Tibial artery (tissue), 4 donors: Measurements from ENCODE around the gene SBF1.
"Not testable (repeated sequence)": the region's sequence is repeated elsewhere in the genome, so short reads cannot be mapped to it uniquely, and the experiment has no call there.

Source experiments
- DNase-seq, 2 donors: peaks; one replicate each; pipeline ENCODE4 v3.0.0-alpha.2; 2019
- H3K27ac ChIP-seq, 2 donors: fragments of 200-600 bp; sonication (generic) in 1 of 2; 1 replicate in 1 of 2; 2 replicates in 1 of 2; pipeline ENCODE4 v1.5.1; 2018 to 2019; ENCODE audit warnings: mild to moderate bottlenecking in 1 of 2
- H3K27me3 ChIP-seq, 2 donors: fragments of 200-600 bp; sonication (generic) in 1 of 2; one replicate each; pipeline versions ENCODE4 v1.5.1 to v1.6.0; 2016 to 2019
- H3K36me3 ChIP-seq, 3 donors: fragments of 200-600 bp; sonication (generic) in 2 of 3; one replicate each; pipeline ENCODE4 v1.5.1; 2016 to 2019; ENCODE audit warnings: mild to moderate bottlenecking in 2 of 3
- H3K4me1 ChIP-seq, 4 donors: fragments of 200-600 bp; sonication (generic) in 2 of 4; 1 replicate in 3 of 4; 2 replicates in 1 of 4; pipeline ENCODE4 v1.5.1; 2016 to 2019
- H3K4me3 ChIP-seq, 2 donors: fragments of 200-600 bp; sonication (generic) in 1 of 2; 1 replicate in 1 of 2; 2 replicates in 1 of 2; pipeline ENCODE4 v1.5.1; 2018 to 2019; ENCODE audit warnings: mild to moderate bottlenecking in 2 of 2
- H3K9me3 ChIP-seq, 3 donors: fragments of 200-600 bp; sonication (generic) in 1 of 3; one replicate each; pipeline ENCODE4 v1.5.1; 2016 to 2019
- intact Hi-C: fragments of 100-400 bp; cut with DNase I; formaldehyde crosslinking; loops from one replicate; pipeline ENCODE4 v1.15.0; 2023; ENCODE audit warnings: low total_unique reads
- TF ChIP-seq, protein P1 (sequence below), 2 experiments: fragments of 200-600 bp in 1 of 2; fragments of 450-650 bp in 1 of 2; IDR thresholded peaks; one replicate each; pipeline ENCODE4 v1.5.1; 2017 to 2019; ENCODE audit warnings: antibody characterized with exemption in 2 of 2, mild to moderate bottlenecking in 1 of 2, moderate library complexity in 1 of 2

SBF1 gene

GRCh38 chr22:50416996-50417395, 57.8 kb downstream of the SBF1 start:
- no peaks in the 10 kb centered on the region for H3K27me3 ChIP-seq
- TF ChIP-seq, protein P1, sequence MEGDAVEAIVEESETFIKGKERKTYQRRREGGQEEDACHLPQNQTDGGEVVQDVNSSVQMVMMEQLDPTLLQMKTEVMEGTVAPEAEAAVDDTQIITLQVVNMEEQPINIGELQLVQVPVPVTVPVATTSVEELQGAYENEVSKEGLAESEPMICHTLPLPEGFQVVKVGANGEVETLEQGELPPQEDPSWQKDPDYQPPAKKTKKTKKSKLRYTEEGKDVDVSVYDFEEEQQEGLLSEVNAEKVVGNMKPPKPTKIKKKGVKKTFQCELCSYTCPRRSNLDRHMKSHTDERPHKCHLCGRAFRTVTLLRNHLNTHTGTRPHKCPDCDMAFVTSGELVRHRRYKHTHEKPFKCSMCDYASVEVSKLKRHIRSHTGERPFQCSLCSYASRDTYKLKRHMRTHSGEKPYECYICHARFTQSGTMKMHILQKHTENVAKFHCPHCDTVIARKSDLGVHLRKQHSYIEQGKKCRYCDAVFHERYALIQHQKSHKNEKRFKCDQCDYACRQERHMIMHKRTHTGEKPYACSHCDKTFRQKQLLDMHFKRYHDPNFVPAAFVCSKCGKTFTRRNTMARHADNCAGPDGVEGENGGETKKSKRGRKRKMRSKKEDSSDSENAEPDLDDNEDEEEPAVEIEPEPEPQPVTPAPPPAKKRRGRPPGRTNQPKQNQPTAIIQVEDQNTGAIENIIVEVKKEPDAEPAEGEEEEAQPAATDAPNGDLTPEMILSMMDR (IDR thresholded peaks at IDR 0.05), result no peak
- H3K4me1 ChIP-seq, result peaks cover 0 to 3% (median 0%) of the 10 kb centered on the region in 4 donors
- no peak overlapping the region for H3K27ac ChIP-seq
- no peak for DNase-seq
- no peak overlapping the region for H3K4me3 ChIP-seq
- no peaks in the 10 kb centered on the region for H3K9me3 ChIP-seq
- intact Hi-C loops, result no loop called here
- H3K36me3 ChIP-seq, result peaks cover 62 to 92% (median 82%) of the 10 kb centered on the region in 3 donors

DNA sequence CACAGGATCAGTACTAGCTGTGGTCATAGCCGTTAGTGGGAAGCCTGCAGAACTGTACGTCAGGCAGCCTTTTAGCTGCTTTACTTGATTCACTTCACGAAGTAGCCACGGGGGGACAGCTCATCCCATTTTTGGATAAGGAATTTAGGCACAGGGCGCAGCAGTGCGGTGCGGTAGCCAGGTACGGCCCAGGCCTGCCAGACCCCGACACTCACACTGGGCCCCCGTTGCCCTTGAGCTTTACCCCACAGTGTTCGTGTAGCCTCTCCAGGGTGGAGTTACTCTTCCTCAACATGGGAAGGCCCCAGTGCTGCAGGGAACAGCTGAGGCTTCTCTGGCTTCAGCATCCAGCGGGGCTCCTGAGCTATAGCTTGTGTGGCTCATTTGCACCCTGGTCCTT, 59.4 kb downstream of the SBF1 start:
- no peaks in the 10 kb centered on the region for H3K9me3 ChIP-seq
- H3K4me1 ChIP-seq, result peaks cover 0 to 3% (median 0%) of the 10 kb centered on the region in 4 donors
- TF ChIP-seq, protein P1 (IDR thresholded peaks at IDR 0.05), result no peak
- DNase-seq, result no peak
- no peaks in the 10 kb centered on the region for H3K27me3 ChIP-seq
- intact Hi-C loops, result no loop called here
- peaks cover 51 to 76% (median 68%) of the 10 kb centered on the region in 3 donors for H3K36me3 ChIP-seq
- no peak overlapping the region for H3K27ac ChIP-seq
- no peak overlapping the region for H3K4me3 ChIP-seq

DNA sequence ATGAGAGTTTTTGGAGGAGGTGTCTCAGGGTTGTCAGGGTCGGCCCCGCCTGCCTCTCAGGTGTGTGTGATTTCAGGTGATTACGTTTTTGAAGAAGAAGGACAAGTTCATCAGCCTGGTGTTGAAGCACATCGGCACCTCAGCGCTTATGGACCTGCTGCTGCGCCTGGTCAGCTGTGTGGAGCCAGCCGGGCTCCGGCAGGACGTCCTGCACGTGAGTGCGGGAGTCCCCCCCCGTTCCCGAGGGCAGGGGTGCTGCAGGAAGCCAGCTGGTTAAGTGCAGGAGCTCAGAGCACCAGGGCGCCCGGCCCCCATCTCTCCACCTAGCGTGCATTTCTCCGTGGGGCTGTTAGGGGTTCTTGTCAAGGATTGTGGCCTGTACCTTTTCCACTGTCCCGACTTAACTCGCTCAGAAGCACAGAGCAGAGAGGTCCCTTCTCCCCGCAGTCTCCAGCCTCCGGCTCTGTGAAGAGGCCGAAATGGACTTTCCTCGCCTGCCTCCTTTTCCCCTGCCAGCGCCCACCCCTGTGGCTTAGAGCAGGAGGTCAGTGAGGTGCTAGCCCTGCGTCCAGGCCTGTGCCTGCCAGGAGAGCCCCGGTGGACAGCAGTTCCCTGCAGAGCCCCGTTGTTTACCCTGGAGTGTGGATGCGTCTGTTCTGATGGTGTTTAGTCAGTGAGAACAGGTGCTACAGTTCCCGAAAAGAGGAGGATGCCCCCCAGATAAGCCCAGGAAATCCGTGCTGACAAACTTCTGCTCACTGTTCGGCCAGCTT, 60.2 kb downstream of the SBF1 start:
- H3K36me3 ChIP-seq, result peaks cover 47 to 74% (median 61%) of the 10 kb centered on the region in 3 donors
- H3K4me1 ChIP-seq, result peaks cover 0 to 3% (median 0%) of the 10 kb centered on the region in 4 donors
- TF ChIP-seq, protein P1 (IDR thresholded peaks at IDR 0.05), result no peak
- no peak overlapping the region for H3K27ac ChIP-seq
- DNase-seq, result no peak
- H3K9me3 ChIP-seq, result no peaks in the 10 kb centered on the region
- intact Hi-C loops, result no loop called here
- no peak overlapping the region for H3K4me3 ChIP-seq
- no peaks in the 10 kb centered on the region for H3K27me3 ChIP-seq

DNA sequence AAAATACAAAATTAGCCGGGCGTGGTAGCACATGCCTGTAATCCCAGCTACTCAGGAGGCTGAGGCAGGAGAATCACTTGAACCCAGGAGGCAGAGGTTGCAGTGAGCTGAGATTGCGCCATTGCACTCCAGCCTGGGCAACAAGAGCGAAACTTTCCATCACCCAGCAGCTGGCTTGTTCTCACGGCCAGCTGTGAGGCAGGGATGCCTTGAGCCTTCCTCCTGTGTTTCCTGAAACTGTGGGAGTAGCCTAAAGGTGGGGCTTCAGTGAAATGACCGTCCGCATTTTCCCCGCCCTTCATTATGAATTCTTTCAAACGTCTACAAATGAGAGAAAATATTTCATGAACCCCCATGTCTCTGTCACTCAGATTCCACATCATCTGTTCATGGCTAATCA, 65.9 kb downstream of the SBF1 start:
- H3K27me3 ChIP-seq, H3K9me3 ChIP-seq, intact Hi-C loops, H3K4me1 ChIP-seq, H3K27ac ChIP-seq, H3K4me3 ChIP-seq, DNase-seq: not testable (repeated sequence)
- H3K36me3 ChIP-seq, result peaks cover 23 to 53% (median 27%) of the 10 kb centered on the region in 3 donors

DNA sequence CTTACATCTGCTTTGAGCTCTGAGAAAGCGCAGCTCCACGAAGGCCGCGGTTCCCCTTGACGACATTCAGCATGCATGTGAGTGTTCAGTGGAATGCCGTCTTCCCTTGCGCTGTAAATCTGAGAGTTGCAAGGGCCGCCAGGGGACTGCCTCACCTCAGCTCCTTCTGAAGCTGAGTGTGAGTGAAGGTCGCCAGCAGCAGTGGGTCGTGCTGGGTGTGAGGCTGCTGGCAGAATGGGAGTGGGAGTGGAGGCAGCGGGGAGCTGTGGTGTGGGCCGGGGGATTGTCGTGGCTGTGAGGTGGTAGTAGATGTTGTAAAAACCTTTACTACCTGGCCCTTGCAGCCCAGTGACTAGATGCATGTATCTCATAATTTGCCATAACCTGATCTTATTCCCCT, 66.5 kb downstream of the SBF1 start:
- Histone ChIP-seq H3K4me1 (peaks cover 0 to 3% (median 0%) of the 10 kb centered on the region in 4 donors), H3K9me3 (no peaks in the 10 kb centered on the region), H3K27ac (no peak overlapping the region), H3K4me3 (no peak overlapping the region), H3K36me3 (peaks cover 22 to 50% (median 23%) of the 10 kb centered on the region in 3 donors), H3K27me3 (no peaks in the 10 kb centered on the region)
- intact Hi-C loops, result no loop called here
- TF ChIP-seq, protein P1 (IDR thresholded peaks at IDR 0.05), result no peak
- DNase-seq, result no peak

- intact Hi-C loops, result no loop called here
- TF ChIP-seq, protein P1 (IDR thresholded peaks at IDR 0.05), result no peak
- Histone ChIP-seq H3K4me1 (no peaks in the 10 kb centered on the region), H3K27ac (no peak overlapping the region), H3K36me3 (peaks cover 22 to 46% (median 23%) of the 10 kb centered on the region in 3 donors), H3K27me3 (no peaks in the 10 kb centered on the region), H3K9me3 (no peaks in the 10 kb centered on the region), H3K4me3 (no peak overlapping the region)
- DNase-seq, result no peak
These were observed 68.2 kb downstream of the SBF1 start for GRCh38 chr22:50406416-50407170.
